ENCODE data around the gene CEP164. TPM values are rescaled to one million over a fixed set of nuclear protein-coding genes. Genes with fewer than 3 reads are reported as not detected.

The CEP164 gene
- polyA plus RNA-seq, 3 donors: 4.3 to 32.1 (median 8.0) TPM

DNA sequence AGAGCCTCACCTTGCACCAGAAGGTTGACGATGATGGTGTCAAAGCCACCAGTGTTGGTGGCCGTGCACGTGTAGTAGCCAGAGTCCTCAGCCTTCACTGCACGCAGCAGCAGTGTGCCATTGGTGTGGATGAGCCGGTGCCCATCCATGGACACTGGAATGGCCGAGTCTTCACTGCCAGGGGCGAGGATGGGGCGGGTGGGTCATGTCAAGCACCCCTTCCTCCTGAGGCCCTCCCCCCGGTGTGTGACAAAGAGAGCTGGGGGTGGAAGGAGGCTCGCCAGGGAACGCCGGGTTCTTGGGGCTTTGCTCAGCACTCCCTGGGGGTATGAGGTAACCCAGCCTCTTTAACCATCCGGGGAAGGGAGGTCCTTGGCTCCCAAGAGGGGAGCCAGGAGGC lies 111.6 kb downstream of the CEP164 start:
- WGBS (ENCODE audit: insufficient coverage): 88% methylated on average over 12 of the region's 13 CpGs
- DNase-seq: no peak

DNA sequence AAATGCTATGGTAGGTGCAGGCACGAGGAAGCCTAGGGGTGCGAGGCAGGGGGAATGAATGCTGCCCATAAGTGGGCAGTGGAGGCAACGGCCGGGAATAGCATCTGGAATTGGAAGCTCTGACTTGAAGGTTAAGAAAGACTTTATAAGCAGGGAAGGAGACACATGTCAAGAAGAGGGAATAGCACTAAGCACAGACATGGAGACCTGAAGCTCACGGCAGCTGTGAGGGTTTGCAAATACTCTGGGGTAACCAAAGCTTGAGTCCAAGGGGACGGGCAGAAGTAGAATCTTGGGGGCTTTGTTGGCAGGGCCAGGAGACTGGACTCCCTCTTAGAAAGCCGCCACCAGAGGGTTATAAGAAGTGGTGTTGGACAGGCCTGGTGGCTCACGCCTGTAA lies 112.6 kb downstream of the CEP164 start:
- intact Hi-C loops (cut with micrococcal nuclease): no loop called here
- Histone ChIP-seq H4K20me1 (ENCODE audit: insufficient read depth, low read length) (no peaks in the 10 kb centered on the region), H3K4me1 (ENCODE audit: control insufficient read depth in 1 of 2, insufficient read depth in 2 of 2, low read length in 2 of 2) (no peaks in the 10 kb centered on the region), H3K4me2 (replicated peaks; ENCODE audit: extremely low read depth, low read length, poor library complexity, severe bottlenecking) (no peak overlapping the region), H3K27me3 (ENCODE audit: control insufficient read depth in 2 of 2, insufficient read depth in 2 of 2, low read length in 2 of 2) (peaks cover 0 to 14% of the 10 kb centered on the region in 2 donors), H3K27ac (ENCODE audit: low read depth in 1 of 2, low read length in 2 of 2) (no peak overlapping the region), H3K79me2 (ENCODE audit: insufficient read depth, low read length) (no peaks in the 10 kb centered on the region), H3K4me3 (replicated peaks in 1 of 3; ENCODE audit: low read depth in 2 of 3, low read length in 3 of 3) (no peak overlapping the region), H3K36me3 (replicated peaks in 1 of 2; ENCODE audit: control insufficient read depth in 1 of 2, insufficient read depth in 2 of 2, low read length in 2 of 2) (no peaks in the 10 kb centered on the region), H3K9ac (ENCODE audit: insufficient read depth, low read length, poor library complexity, severe bottlenecking) (no peak overlapping the region), H3K9me3 (replicated peaks in 1 of 2; ENCODE audit: control insufficient read depth in 1 of 2, insufficient read depth in 1 of 2, low read length in 2 of 2) (no peaks in the 10 kb centered on the region), H2AFZ (ENCODE audit: insufficient read depth, low read depth, low read length, poor library complexity, severe bottlenecking) (no peak overlapping the region)
- Mint-ChIP-seq H3K36me3 (no peaks in the 10 kb centered on the region), H3K27ac (no peak overlapping the region), H3K4me3 (no peak overlapping the region), H3K9me3 (peaks cover 0 to 1% (median 0%) of the 10 kb centered on the region in 7 donors), H3K27me3 (ENCODE audit: low read depth in 3 of 3) (peaks cover 10 to 29% (median 22%) of the 10 kb centered on the region in 3 donors), H3K4me1 (peaks cover 2% of the 10 kb centered on the region)
- TF ChIP-seq, protein P1, sequence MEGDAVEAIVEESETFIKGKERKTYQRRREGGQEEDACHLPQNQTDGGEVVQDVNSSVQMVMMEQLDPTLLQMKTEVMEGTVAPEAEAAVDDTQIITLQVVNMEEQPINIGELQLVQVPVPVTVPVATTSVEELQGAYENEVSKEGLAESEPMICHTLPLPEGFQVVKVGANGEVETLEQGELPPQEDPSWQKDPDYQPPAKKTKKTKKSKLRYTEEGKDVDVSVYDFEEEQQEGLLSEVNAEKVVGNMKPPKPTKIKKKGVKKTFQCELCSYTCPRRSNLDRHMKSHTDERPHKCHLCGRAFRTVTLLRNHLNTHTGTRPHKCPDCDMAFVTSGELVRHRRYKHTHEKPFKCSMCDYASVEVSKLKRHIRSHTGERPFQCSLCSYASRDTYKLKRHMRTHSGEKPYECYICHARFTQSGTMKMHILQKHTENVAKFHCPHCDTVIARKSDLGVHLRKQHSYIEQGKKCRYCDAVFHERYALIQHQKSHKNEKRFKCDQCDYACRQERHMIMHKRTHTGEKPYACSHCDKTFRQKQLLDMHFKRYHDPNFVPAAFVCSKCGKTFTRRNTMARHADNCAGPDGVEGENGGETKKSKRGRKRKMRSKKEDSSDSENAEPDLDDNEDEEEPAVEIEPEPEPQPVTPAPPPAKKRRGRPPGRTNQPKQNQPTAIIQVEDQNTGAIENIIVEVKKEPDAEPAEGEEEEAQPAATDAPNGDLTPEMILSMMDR (IDR thresholded peaks at IDR 0.05): no peak
- no peak for DNase-seq
- 99% methylated on average over 8 of the region's 8 CpGs for WGBS (ENCODE audit: insufficient coverage)

More for the DNA sequence above, 111.6 kb downstream of the CEP164 start:
- H3K9me3 ChIP-seq (replicated peaks in 1 of 2; ENCODE audit: control insufficient read depth in 1 of 2, insufficient read depth in 1 of 2, low read length in 2 of 2): no peaks in the 10 kb centered on the region
- Mint-ChIP-seq H3K4me3 (no peak overlapping the region), H3K27me3 (ENCODE audit: low read depth in 3 of 3) (peaks cover 8 to 23% (median 21%) of the 10 kb centered on the region in 3 donors), H3K27ac (no peak overlapping the region), H3K9me3 (peaks cover 0 to 1% (median 0%) of the 10 kb centered on the region in 7 donors), H3K36me3 (no peaks in the 10 kb centered on the region), H3K4me1 (peaks cover 2% of the 10 kb centered on the region)
- H2AFZ ChIP-seq (ENCODE audit: insufficient read depth, low read depth, low read length, poor library complexity, severe bottlenecking): no peak overlapping the region
- H3K36me3 ChIP-seq (replicated peaks in 1 of 2; ENCODE audit: control insufficient read depth in 1 of 2, insufficient read depth in 2 of 2, low read length in 2 of 2): no peaks in the 10 kb centered on the region
- no peaks in the 10 kb centered on the region for H3K4me1 ChIP-seq (ENCODE audit: control insufficient read depth in 1 of 2, insufficient read depth in 2 of 2, low read length in 2 of 2)
- intact Hi-C loops (cut with micrococcal nuclease): no loop called here
- H3K27me3 ChIP-seq (ENCODE audit: control insufficient read depth in 2 of 2, insufficient read depth in 2 of 2, low read length in 2 of 2): peaks cover 0 to 14% of the 10 kb centered on the region in 2 donors
- H4K20me1 ChIP-seq (ENCODE audit: insufficient read depth, low read length): no peaks in the 10 kb centered on the region
- H3K79me2 ChIP-seq (ENCODE audit: insufficient read depth, low read length): no peaks in the 10 kb centered on the region
- TF ChIP-seq, protein P1 (IDR thresholded peaks at IDR 0.05): no peak
- H3K4me3 ChIP-seq (replicated peaks in 1 of 3; ENCODE audit: low read depth in 2 of 3, low read length in 3 of 3): no peak overlapping the region
- H3K9ac ChIP-seq (ENCODE audit: insufficient read depth, low read length, poor library complexity, severe bottlenecking): no peak overlapping the region
- H3K4me2 ChIP-seq (replicated peaks; ENCODE audit: extremely low read depth, low read length, poor library complexity, severe bottlenecking): no peak overlapping the region
- no peak overlapping the region for H3K27ac ChIP-seq (ENCODE audit: low read depth in 1 of 2, low read length in 2 of 2)
